Peyer's patch (tissue), 4 donors: ENCODE data around the gene SLC66A2. TPM values are rescaled to one million over a fixed set of nuclear protein-coding genes. Genes with fewer than 3 reads are reported as not detected.

Experiments
- DNase-seq, 3 donors: peaks; one replicate each; pipeline ENCODE4 v3.0.0-alpha.2; 2017 to 2019
- H3K27ac ChIP-seq, 4 donors: fragments of 200-600 bp; sonication (generic); one replicate each; pipeline ENCODE4 v1.5.1; 2016 to 2019
- H3K27me3 ChIP-seq, 2 donors: fragments of 200-600 bp; sonication (generic); one replicate each; pipeline ENCODE4 v1.5.1; 2019
- H3K36me3 ChIP-seq, 3 donors: fragments of 200-600 bp; sonication (generic); one replicate each; pipeline ENCODE4 v1.5.1; 2016 to 2019
- H3K4me1 ChIP-seq, 4 donors: fragments of 200-600 bp; sonication (generic); one replicate each; pipeline ENCODE4 v1.5.1; 2016 to 2019
- H3K4me3 ChIP-seq, 4 donors: fragments of 200-600 bp; sonication (generic); 1 replicate in 3 of 4; 2 replicates in 1 of 4; pipeline ENCODE4 v1.5.1; 2016 to 2019; ENCODE audit warnings: mild to moderate bottlenecking in 1 of 4
- H3K9me3 ChIP-seq, 4 donors: fragments of 200-600 bp; sonication (generic); one replicate each; pipeline ENCODE4 v1.5.1; 2016 to 2019; ENCODE audit warnings: mild to moderate bottlenecking in 1 of 4
- POLR2A ChIP-seq, 2 donors: fragments of 450-650 bp; IDR thresholded peaks; one replicate each; pipeline ENCODE4 v1.5.1; 2017; ENCODE audit warnings: antibody characterized with exemption in 2 of 2, mild to moderate bottlenecking in 2 of 2, moderate library complexity in 2 of 2
- total RNA-seq, 4 donors: library from RNA; depleted of rRNA; stranded (reverse); fragments of >200 nt; gene quantifications; one replicate each; pipeline ENCODE4 v1.1.0, GENCODE V29; 2016
- TF ChIP-seq, protein P1 (sequence below), 6 experiments: fragments of 450-650 bp in 4 of 6; fragments of 200-600 bp in 2 of 6; sonication (generic) in 1 of 6; IDR thresholded peaks; one replicate each; pipeline ENCODE4 v1.5.1; 2017 to 2019; ENCODE audit warnings: antibody characterized with exemption in 6 of 6, mild to moderate bottlenecking in 3 of 6, moderate library complexity in 1 of 6

The SLC66A2 gene
- total RNA-seq, 4 donors from 2014 or later: 28.0 to 41.4 (median 34.9) TPM

DNA sequence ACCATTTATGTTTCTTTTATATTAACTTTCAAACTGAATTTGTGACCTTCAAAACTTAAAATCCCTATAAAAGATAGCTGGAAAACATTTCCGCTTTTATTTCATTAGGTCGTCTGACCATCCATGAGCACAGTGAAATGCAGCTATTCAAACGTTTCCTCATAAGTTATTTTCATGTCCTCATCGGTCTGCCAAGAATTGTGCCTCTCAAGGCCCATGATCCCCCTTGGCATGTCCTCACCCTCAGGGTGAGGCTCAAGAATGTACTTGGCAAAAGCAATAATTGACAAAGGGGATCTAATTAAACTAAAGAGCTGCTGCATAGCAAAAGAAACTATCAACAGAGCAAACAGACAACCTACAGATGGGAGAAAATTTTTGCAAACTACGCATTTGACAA is 12.4 kb downstream of the SLC66A2 start:
- no peak for DNase-seq
- no peak overlapping the region for H3K4me3 ChIP-seq
- no peak overlapping the region for H3K27ac ChIP-seq
- TF ChIP-seq POLR2A (IDR thresholded peaks at IDR 0.05): no peak
- H3K27me3 ChIP-seq: no peaks in the 10 kb centered on the region
- H3K4me1 ChIP-seq: peaks cover 0 to 31% (median 0%) of the 10 kb centered on the region in 4 donors
- H3K36me3 ChIP-seq: peaks cover 0 to 39% (median 0%) of the 10 kb centered on the region in 3 donors
- peaks cover 0 to 4% (median 0%) of the 10 kb centered on the region in 4 donors for H3K9me3 ChIP-seq

DNA sequence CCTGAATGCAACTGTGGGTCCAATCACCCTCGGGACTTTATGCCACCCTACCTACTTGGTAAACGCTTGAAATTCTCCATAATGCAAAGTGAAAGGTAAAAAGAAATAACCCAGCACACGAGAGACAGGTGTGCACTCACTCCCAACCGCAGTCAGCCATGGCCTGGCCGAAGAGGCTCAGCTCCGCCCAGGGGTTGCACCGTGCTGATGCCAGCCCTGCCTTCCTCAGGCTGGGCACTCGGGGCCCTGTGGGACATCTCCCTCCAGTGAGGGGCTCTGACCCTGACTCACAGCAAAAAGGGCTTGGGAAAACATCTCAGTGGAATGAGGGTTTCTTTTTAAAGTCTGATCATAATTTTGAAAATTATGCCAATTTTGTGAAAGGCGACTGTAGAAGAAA is 13.3 kb downstream of the SLC66A2 start:
- Histone ChIP-seq H3K4me3 (no peak overlapping the region), H3K9me3 (peaks cover 0 to 6% (median 1%) of the 10 kb centered on the region in 4 donors), H3K27ac (no peak overlapping the region), H3K36me3 (peaks cover 0 to 39% (median 0%) of the 10 kb centered on the region in 3 donors), H3K4me1 (peaks cover 0 to 22% (median 0%) of the 10 kb centered on the region in 4 donors), H3K27me3 (no peaks in the 10 kb centered on the region)
- DNase-seq: peak in 2 of 3 donors; percentile 11 to 37
- TF ChIP-seq, protein P1, sequence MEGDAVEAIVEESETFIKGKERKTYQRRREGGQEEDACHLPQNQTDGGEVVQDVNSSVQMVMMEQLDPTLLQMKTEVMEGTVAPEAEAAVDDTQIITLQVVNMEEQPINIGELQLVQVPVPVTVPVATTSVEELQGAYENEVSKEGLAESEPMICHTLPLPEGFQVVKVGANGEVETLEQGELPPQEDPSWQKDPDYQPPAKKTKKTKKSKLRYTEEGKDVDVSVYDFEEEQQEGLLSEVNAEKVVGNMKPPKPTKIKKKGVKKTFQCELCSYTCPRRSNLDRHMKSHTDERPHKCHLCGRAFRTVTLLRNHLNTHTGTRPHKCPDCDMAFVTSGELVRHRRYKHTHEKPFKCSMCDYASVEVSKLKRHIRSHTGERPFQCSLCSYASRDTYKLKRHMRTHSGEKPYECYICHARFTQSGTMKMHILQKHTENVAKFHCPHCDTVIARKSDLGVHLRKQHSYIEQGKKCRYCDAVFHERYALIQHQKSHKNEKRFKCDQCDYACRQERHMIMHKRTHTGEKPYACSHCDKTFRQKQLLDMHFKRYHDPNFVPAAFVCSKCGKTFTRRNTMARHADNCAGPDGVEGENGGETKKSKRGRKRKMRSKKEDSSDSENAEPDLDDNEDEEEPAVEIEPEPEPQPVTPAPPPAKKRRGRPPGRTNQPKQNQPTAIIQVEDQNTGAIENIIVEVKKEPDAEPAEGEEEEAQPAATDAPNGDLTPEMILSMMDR (IDR thresholded peaks at IDR 0.05): no peak
- TF ChIP-seq POLR2A (IDR thresholded peaks at IDR 0.05): no peak

DNA sequence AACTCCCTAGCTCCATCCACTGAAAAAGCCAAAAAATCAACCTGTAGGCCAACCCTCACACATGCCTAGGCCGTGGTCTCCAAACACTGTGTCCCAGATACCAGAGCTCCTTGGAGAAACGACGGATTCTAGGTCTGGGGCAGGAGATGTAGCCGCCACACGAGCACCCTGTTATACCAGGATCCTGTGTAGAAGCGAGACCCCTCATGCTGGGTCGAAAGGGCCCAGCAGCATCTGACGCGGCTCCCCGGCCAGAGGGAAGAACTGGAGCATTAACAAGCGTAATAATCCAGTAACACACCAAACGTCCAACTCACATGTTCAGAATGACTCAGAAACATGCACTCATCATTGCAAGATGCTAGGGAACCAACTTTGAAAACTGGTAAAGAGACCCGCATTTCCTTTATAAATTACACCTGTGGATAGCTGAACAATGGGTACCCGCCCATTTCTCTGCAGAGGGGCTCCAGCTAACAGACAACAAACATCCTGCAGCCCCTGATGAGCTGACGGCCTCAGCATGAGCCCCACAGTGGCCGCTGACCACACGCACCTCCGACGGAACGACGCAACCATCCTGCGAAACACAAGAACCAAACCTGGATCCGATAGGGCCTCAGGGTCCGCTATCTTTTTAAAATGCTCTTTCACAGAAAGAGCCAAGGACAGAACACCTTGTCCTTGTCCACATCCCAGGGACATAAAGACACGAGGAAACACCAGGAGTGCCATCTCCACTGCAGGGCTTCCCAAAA is 14.2 kb downstream of the SLC66A2 start:
- H3K27me3 ChIP-seq: no peaks in the 10 kb centered on the region
- H3K27ac ChIP-seq: no peak overlapping the region
- TF ChIP-seq, protein P1 (IDR thresholded peaks at IDR 0.05): no peak
- no peak for TF ChIP-seq POLR2A (IDR thresholded peaks at IDR 0.05)
- peak in 2 of 3 donors; percentile 18 to 25 for DNase-seq
- H3K4me1 ChIP-seq: peaks cover 0 to 14% (median 0%) of the 10 kb centered on the region in 4 donors
- H3K36me3 ChIP-seq: peaks cover 0 to 34% (median 0%) of the 10 kb centered on the region in 3 donors
- H3K9me3 ChIP-seq: peaks cover 0 to 13% (median 1%) of the 10 kb centered on the region in 4 donors
- no peak overlapping the region for H3K4me3 ChIP-seq

DNA sequence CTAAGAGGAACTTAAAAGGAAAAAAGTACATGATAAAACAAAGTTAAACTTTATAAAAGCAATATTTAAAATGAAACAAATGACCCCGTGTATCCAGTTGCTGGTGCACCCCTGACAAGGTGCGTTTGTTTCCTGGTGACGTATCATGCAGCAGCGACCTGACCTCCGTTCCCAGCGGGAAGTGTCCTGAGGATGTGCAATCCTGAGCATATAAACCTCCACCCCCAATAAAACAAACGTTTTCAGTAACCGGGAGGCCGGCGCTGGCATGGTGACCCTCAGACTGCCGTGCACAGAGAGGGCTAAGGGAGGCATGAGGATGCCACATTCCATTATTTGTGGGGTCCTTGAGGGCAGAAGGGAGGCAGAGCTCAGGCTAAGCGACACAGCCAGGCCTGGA is 14.8 kb downstream of the SLC66A2 start:
- DNase-seq: peak in 2 of 3 donors; percentile 17 to 21
- Histone ChIP-seq H3K36me3 (peaks cover 0 to 27% (median 0%) of the 10 kb centered on the region in 3 donors), H3K4me3 (no peak overlapping the region), H3K27ac (no peak overlapping the region), H3K9me3 (peaks cover 0 to 16% (median 1%) of the 10 kb centered on the region in 4 donors), H3K4me1 (peaks cover 0 to 14% (median 0%) of the 10 kb centered on the region in 4 donors), H3K27me3 (no peaks in the 10 kb centered on the region)
- TF ChIP-seq, protein P1 (IDR thresholded peaks at IDR 0.05): no peak
- no peak for TF ChIP-seq POLR2A (IDR thresholded peaks at IDR 0.05)

DNA sequence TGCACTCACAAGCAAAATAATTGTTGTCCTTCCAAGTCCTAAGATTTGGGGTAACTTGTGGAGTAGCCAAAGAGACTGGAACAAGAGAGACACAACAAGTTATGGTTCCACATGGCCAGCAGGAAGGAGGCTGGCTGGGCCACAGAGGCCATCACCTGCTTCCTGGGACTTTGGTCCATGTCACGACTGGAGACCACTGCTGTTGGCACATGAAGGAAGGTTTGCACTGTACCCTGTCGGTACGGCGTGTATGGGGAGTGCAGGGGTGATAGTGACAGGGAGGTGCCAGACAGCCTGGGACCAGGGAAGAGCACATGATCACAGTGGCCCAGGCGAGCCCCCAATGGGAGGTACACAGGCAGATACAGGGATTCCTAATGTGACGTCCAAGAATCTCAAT is 15.5 kb downstream of the SLC66A2 start:
- no peaks in the 10 kb centered on the region for H3K27me3 ChIP-seq
- no peak overlapping the region for H3K4me3 ChIP-seq
- TF ChIP-seq POLR2A (IDR thresholded peaks at IDR 0.05): no peak
- TF ChIP-seq, protein P1 (IDR thresholded peaks at IDR 0.05): no peak
- peaks cover 0 to 14% (median 0%) of the 10 kb centered on the region in 4 donors for H3K4me1 ChIP-seq
- H3K9me3 ChIP-seq: peaks cover 0 to 18% (median 1%) of the 10 kb centered on the region in 4 donors
- DNase-seq: peak in 2 of 3 donors; percentile 19 to 26
- H3K36me3 ChIP-seq: peaks cover 0 to 20% (median 0%) of the 10 kb centered on the region in 3 donors
- H3K27ac ChIP-seq: no peak overlapping the region

DNA sequence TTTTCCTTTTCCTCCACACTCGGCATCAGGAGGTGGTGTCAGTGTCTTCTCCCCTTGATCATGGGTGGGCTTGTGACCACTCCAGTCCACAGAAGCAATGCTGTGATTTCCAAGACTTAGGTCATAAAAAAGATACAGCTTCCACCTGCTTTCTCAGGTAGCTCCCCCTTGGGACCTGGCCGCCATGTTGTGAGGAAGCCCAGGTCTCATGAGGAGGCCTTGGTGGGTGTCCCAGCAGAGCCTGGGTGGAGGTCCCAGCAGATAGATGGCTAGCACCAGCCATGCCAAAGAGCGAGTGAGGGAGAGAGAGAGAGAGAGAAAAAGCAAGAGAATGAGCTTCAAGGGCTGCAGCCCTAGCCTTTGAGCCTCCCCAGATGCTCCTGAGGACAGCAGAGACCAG is 16.0 kb downstream of the SLC66A2 start:
- peak in 2 of 3 donors; percentile 21 to 27 for DNase-seq

More for the DNA sequence above, 16.0 kb downstream of the SLC66A2 start:
- peaks cover 0 to 18% (median 1%) of the 10 kb centered on the region in 4 donors for H3K9me3 ChIP-seq
- peaks cover 0 to 14% (median 0%) of the 10 kb centered on the region in 4 donors for H3K4me1 ChIP-seq
- H3K27me3 ChIP-seq: no peaks in the 10 kb centered on the region
- H3K27ac ChIP-seq: peak overlapping the region in 1 of 4 donors; percentile 57
- no peak overlapping the region for H3K4me3 ChIP-seq
- peaks cover 0 to 16% (median 0%) of the 10 kb centered on the region in 3 donors for H3K36me3 ChIP-seq
- no peak for TF ChIP-seq POLR2A (IDR thresholded peaks at IDR 0.05)
- TF ChIP-seq, protein P1 (IDR thresholded peaks at IDR 0.05): no peak
